Astrocyte (in vitro differentiated cells and primary cell): Measurements from ENCODE around the gene CLBA1. TPM values are rescaled to one million over a fixed set of nuclear protein-coding genes. Genes with fewer than 3 reads are reported as not detected.

Experiments
- DNase-seq: peaks from one replicate; pipeline ENCODE4 v3.0.0-alpha.2; 2010; ENCODE audit warnings: low read depth
- FAIRE-seq: peaks from 2 replicates; lab custom pipeline; 2011; peaks lifted over from hg19 to GRCh38; lab: Jason Lieb, UNC
- H2AFZ ChIP-seq: 2 replicates; pipeline ENCODE4 v1.6.0; 2012; ENCODE audit warnings: low read depth, low read length, inconsistent platforms
- H3K27ac ChIP-seq: 2 replicates; pipeline ENCODE4 v1.5.1; 2011; ENCODE audit warnings: low read depth, low read length, inconsistent platforms
- H3K27me3 ChIP-seq: 2 replicates; pipeline ENCODE4 v1.6.0; 2011; ENCODE audit warnings: low read length, inconsistent platforms; ENCODE audit not compliant: insufficient read depth
- H3K36me3 ChIP-seq: 2 replicates; pipeline ENCODE4 v1.5.1; 2011; ENCODE audit warnings: low read length, inconsistent platforms; ENCODE audit not compliant: insufficient read depth
- H3K4me1 ChIP-seq: 2 replicates; pipeline ENCODE4 v1.5.1; 2011; ENCODE audit warnings: low read length, inconsistent platforms; ENCODE audit not compliant: insufficient read depth
- H3K4me2 ChIP-seq: 2 replicates; pipeline ENCODE4 v1.6.0; 2012; ENCODE audit warnings: low read length, inconsistent platforms
- H3K4me3 ChIP-seq: 2 replicates; pipeline ENCODE4 v1.5.1; 2011; ENCODE audit warnings: low read depth, mild to moderate bottlenecking, low read length, inconsistent platforms; ENCODE audit not compliant: insufficient read depth
- H3K79me2 ChIP-seq: 2 replicates; pipeline ENCODE4 v1.6.0; 2012; ENCODE audit warnings: mild to moderate bottlenecking, low read length, inconsistent platforms; ENCODE audit not compliant: insufficient read depth
- H3K9ac ChIP-seq: 2 replicates; pipeline ENCODE4 v1.6.0; 2012; ENCODE audit warnings: mild to moderate bottlenecking, low read length, inconsistent platforms
- H3K9me3 ChIP-seq: 2 replicates; pipeline ENCODE4 v1.5.1; 2012; ENCODE audit warnings: low read depth, mild to moderate bottlenecking, low read length, inconsistent platforms; ENCODE audit not compliant: insufficient read depth
- H4K20me1 ChIP-seq: 2 replicates; pipeline ENCODE4 v1.6.0; 2012; ENCODE audit warnings: low read length, inconsistent platforms; ENCODE audit not compliant: insufficient read depth
- H3K27ac Mint-ChIP-seq: one replicate; pipeline ENCODE4 v1.8.0; 2021; ENCODE audit warnings: mild to moderate bottlenecking, mixed read lengths; ENCODE audit not compliant: unreplicated experiment
- H3K27me3 Mint-ChIP-seq: one replicate; pipeline ENCODE4 v1.8.0; 2021; ENCODE audit warnings: low read depth, mixed read lengths; ENCODE audit not compliant: unreplicated experiment
- H3K36me3 Mint-ChIP-seq: one replicate; pipeline ENCODE4 v1.8.0; 2021; ENCODE audit warnings: low read depth, mixed read lengths; ENCODE audit not compliant: unreplicated experiment
- H3K4me1 Mint-ChIP-seq: one replicate; pipeline ENCODE4 v1.8.0; 2021; ENCODE audit warnings: low read depth, mixed read lengths; ENCODE audit not compliant: unreplicated experiment
- H3K4me3 Mint-ChIP-seq: one replicate; pipeline ENCODE4 v1.8.0; 2021; ENCODE audit warnings: mild to moderate bottlenecking, moderate library complexity, mixed read lengths; ENCODE audit not compliant: unreplicated experiment
- H3K9me3 Mint-ChIP-seq: one replicate; pipeline ENCODE4 v1.8.0; 2021; ENCODE audit warnings: mild to moderate bottlenecking, mixed read lengths; ENCODE audit not compliant: unreplicated experiment
- EZH2 ChIP-seq: IDR thresholded peaks from 2 replicates; pipeline ENCODE4 v1.6.1; 2012; ENCODE audit warnings: mild to moderate bottlenecking, low read length, inconsistent platforms; ENCODE audit not compliant: insufficient read depth
- total RNA-seq: library from RNA; stranded (reverse); gene quantifications from 2 replicates; pipeline ENCODE4 v1.2.1, GENCODE V29; 2021
- TF ChIP-seq, protein P1 (sequence below): IDR thresholded peaks from 2 replicates; pipeline ENCODE4 v1.5.1; 2011; ENCODE audit warnings: low read depth, mild to moderate bottlenecking, inconsistent platforms, low read length, moderate library complexity; ENCODE audit not compliant: insufficient read depth

Gene CLBA1
- total RNA-seq, 1 donor from 2014 or later: 6.3 TPM

DNA sequence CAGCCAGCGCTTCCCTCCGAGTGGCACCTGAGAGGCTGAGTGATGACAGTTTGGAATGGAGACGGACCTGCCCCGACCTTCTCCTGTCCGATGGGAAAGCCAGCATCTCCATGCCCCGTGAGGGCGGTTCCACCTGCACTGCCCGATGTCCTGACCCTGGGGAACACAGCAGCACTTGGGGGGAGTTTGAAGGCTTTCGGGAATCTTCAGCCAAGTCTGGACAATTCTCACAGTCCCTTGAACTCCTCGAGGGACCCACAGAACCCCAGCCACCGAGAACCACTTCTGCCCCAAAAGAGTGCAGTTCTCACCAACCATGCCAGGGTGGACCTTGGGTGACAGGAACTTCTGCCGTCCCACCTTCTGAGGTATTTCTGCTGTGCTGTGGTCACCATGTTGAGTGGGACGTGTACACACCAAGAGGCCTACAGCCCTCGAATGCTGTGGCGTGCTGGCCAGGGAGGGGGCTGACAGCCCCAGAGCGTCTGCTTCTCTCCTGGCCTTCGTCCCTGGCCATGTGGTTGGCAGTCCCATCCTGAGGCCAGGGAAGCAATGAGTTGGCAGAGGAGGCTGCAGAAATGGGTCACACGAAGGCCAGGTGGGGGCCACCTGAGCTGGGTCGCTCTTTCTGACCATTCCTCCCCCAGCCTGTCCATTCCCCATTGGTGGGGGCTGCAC is 1.0 kb downstream of the CLBA1 start:
- DNase-seq (no peak), FAIRE-seq (no peak)
- H3K4me2 ChIP-seq: peak overlapping the region; percentile 96
- no peaks in the 10 kb centered on the region for H3K9me3 Mint-ChIP-seq
- H3K27ac Mint-ChIP-seq: no peak overlapping the region
- H3K4me3 Mint-ChIP-seq: peak overlapping the region; percentile 78
- no peak overlapping the region for H2AFZ ChIP-seq
- no peaks in the 10 kb centered on the region for H3K9me3 ChIP-seq
- H3K36me3 ChIP-seq: no peaks in the 10 kb centered on the region
- no peak overlapping the region for H3K27ac ChIP-seq
- TF ChIP-seq, protein P1, sequence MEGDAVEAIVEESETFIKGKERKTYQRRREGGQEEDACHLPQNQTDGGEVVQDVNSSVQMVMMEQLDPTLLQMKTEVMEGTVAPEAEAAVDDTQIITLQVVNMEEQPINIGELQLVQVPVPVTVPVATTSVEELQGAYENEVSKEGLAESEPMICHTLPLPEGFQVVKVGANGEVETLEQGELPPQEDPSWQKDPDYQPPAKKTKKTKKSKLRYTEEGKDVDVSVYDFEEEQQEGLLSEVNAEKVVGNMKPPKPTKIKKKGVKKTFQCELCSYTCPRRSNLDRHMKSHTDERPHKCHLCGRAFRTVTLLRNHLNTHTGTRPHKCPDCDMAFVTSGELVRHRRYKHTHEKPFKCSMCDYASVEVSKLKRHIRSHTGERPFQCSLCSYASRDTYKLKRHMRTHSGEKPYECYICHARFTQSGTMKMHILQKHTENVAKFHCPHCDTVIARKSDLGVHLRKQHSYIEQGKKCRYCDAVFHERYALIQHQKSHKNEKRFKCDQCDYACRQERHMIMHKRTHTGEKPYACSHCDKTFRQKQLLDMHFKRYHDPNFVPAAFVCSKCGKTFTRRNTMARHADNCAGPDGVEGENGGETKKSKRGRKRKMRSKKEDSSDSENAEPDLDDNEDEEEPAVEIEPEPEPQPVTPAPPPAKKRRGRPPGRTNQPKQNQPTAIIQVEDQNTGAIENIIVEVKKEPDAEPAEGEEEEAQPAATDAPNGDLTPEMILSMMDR: no peak
- no peak for TF ChIP-seq EZH2
- no peaks in the 10 kb centered on the region for H3K4me1 Mint-ChIP-seq
- peaks cover 8% of the 10 kb centered on the region for H3K4me1 ChIP-seq
- peaks cover 7% of the 10 kb centered on the region for H3K79me2 ChIP-seq
- no peaks in the 10 kb centered on the region for H3K27me3 ChIP-seq
- peak overlapping the region; percentile 71 for H3K4me3 ChIP-seq
- peaks cover 5% of the 10 kb centered on the region for H3K36me3 Mint-ChIP-seq
- peaks cover 8% of the 10 kb centered on the region for H3K27me3 Mint-ChIP-seq
- H4K20me1 ChIP-seq: no peaks in the 10 kb centered on the region
- H3K9ac ChIP-seq: peak overlapping the region; percentile 84

DNA sequence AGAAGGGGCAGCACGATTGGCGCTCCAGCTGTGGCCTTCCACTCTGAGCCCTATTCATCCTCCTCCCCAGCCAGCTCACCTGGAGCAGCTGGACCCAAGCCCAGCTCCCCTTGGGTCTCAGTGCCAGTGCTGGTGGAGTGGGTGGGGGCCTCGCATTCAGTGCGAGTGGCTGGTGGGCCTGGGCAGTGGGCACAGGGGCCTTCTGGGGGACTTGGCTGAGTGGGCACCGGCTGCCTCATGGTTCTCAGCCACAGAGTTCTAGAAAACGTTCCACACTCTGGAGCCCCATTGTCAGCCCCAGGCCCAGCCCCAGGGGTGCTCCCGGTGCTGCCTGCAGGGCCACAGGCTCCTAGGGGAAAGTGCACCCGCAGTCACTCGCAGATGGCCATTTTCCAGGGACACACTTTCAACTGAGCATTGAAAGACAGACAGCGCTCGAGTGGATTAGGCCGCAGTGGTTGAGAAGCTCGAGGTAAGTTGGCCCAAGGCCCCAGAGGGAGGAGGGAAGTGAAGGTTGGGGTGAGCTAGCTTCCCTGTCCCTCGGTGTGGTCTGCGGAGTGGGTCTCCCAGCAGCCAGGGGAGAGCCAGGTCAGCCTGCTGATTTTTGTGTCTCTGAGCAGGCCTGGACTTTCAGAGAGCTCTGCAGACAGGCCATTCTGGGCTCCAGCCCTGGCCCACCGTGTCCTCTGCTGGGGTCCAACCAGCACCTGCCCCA is 3.8 kb downstream of the CLBA1 start:
- Histone ChIP-seq H3K4me2 (no peak overlapping the region), H3K4me1 (peaks cover 8% of the 10 kb centered on the region), H3K79me2 (peaks cover 7% of the 10 kb centered on the region), H3K4me3 (no peak overlapping the region), H3K9ac (no peak overlapping the region), H3K36me3 (no peaks in the 10 kb centered on the region), H3K27me3 (no peaks in the 10 kb centered on the region), H4K20me1 (no peaks in the 10 kb centered on the region), H3K27ac (no peak overlapping the region), H3K9me3 (no peaks in the 10 kb centered on the region), H2AFZ (no peak overlapping the region)
- no peak for TF ChIP-seq EZH2
- TF ChIP-seq, protein P1: no peak
- Mint-ChIP-seq H3K36me3 (peaks cover 25% of the 10 kb centered on the region), H3K9me3 (no peaks in the 10 kb centered on the region), H3K4me3 (no peak overlapping the region), H3K27ac (no peak overlapping the region), H3K4me1 (no peaks in the 10 kb centered on the region), H3K27me3 (peaks cover 6% of the 10 kb centered on the region)
- FAIRE-seq (no peak), DNase-seq (no peak)

DNA sequence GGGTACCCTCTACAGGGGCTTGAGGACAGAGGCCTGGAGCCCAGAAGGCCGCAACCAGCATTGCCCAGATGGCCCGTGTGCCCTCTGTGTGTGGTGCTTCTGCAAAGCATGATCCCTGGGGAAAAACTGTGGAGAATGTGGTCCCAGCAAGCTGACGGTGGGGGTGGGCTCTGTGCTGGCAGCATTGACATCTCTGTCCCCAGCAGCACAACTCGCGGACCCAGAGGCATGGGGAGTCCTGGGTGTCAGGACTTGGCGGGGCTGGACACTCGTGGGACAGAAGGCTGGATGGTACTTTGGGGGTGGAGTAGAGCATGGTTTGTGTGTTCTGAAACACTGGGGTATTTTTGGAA is 4.3 kb downstream of the CLBA1 start:
- Mint-ChIP-seq H3K4me1 (no peaks in the 10 kb centered on the region), H3K9me3 (no peaks in the 10 kb centered on the region), H3K27ac (no peak overlapping the region), H3K36me3 (peaks cover 29% of the 10 kb centered on the region), H3K4me3 (no peak overlapping the region), H3K27me3 (peaks cover 6% of the 10 kb centered on the region)
- peaks cover 3% of the 10 kb centered on the region for H3K36me3 ChIP-seq
- no peak overlapping the region for H3K9ac ChIP-seq
- no peaks in the 10 kb centered on the region for H4K20me1 ChIP-seq
- no peak overlapping the region for H3K27ac ChIP-seq
- H3K4me2 ChIP-seq: no peak overlapping the region
- no peak for TF ChIP-seq EZH2
- TF ChIP-seq, protein P1: no peak
- no peak overlapping the region for H2AFZ ChIP-seq
- DNase-seq: no peak
- peaks cover 7% of the 10 kb centered on the region for H3K79me2 ChIP-seq
- H3K27me3 ChIP-seq: no peaks in the 10 kb centered on the region
- no peak overlapping the region for H3K4me3 ChIP-seq
- H3K9me3 ChIP-seq: no peaks in the 10 kb centered on the region
- peaks cover 8% of the 10 kb centered on the region for H3K4me1 ChIP-seq
- no peak for FAIRE-seq
